Pons (tissue), 1 donor: ENCODE data around the gene RPL19.

Experiments
- DNase-seq: peaks from one replicate; pipeline ENCODE4 v3.0.0-alpha.2; 2016; ENCODE audit warnings: low spot score

RPL19 gene

GRCh38 chr17:39173080-39173479 is 27.0 kb upstream of the RPL19 start:
- DNase-seq = no peak

- no peak for DNase-seq
Measured at GRCh38 chr17:39173526-39174274, 26.4 kb upstream of the RPL19 start.

DNA sequence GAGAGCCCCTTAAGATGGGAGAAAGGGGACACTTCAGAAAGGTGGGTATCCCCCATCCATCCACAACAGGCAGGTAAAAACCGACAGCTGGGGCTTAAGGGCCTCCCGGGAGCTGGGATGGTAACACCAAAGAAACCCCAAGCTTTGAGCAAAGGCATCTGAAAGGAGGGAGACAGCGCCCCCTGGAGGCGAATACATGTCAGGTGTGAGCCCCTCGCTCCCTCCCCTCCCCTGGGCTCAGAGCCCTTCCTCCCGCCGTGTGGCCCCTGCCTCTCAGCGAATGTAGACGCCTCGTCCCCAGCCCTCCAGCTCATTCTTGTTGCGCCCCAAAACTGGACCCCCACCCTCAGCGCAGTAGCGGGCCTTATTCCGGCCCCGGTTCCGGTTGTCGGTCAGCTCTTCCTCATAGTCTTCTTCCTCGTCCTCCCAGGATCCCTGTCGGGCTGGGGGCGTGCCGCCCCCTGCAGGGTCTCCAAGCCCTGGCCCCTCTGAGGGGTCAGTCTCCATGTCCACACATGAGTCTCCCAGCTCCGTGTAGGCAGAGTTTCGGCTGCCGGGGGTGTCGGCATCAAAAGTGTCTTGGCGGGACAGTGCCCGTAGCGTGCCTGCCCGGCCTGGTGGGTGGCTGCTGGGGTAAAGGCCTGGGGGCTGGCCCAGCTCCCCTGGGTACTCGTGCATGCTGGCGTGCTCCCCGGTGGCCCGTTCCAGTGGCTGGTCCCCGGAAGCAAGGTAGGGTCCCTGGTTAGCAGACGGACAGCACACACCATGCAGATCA is 25.0 kb upstream of the RPL19 start:
- DNase-seq = peak; percentile 60

- no peak for DNase-seq
Measured at GRCh38 chr17:39175695-39176093, 24.4 kb upstream of the RPL19 start.

DNA sequence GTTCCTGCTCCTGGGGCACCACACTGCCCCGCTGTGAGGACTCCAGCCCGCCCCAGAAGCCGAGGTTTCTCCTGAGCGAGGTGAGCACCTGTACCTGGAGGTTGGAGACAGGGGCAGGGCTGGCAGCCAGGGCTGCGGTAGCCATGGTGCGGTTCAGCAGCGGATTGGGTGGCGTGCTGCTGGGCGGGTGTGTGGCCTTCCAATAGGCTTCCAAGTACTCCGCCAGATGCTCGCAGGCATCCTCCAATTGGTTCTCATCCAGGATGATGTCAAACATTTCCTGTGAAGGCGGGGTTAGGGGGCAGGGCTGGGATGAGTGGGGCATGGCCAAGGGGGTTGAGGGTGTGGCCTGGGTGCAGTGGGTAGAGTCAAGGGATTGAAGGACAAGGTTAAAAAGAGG is 22.8 kb upstream of the RPL19 start:
- DNase-seq = no peak

- DNase-seq = no peak
Measured at GRCh38 chr17:39178536-39178935, 21.5 kb upstream of the RPL19 start.

DNA sequence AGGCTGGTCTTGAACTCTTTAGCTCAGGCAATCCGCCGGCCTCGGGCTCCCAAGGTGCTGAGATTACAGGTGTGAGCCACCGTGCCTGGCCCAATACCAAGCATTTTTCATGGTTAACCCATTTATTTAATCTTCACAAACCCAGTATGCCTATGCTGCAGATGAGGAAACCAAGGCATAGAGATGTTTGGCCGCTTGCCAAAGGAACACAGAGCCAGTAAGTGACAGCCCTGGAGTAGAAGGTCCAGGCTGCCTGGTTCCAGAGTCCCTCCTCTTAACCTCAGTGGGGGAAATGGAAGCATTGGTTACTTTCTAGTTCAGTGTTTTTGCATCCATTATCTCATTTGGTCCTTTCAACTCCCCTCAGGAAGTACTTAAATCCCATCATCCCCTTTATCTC is 18.8 kb upstream of the RPL19 start:
- DNase-seq = no peak

DNA sequence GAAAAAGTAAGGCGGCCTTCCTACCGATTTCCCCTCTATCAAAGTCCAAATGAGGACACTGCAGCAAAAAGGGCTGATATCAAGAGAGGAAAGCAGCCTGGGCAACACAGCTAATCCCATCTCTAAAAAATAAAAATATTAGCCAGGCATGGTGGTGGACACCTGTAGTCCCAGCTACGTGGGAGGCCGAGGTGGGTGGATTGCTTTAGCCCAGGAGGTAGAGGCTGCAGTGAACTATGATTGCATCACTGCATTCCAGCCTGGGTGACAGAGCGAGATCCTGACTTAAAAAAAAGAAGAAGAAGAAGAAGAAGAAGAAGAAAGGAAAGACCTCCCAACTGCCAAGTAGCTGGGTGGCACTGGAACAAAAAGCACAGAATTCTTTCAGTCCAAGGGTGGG is 17.0 kb upstream of the RPL19 start:
- no peak for DNase-seq

DNA sequence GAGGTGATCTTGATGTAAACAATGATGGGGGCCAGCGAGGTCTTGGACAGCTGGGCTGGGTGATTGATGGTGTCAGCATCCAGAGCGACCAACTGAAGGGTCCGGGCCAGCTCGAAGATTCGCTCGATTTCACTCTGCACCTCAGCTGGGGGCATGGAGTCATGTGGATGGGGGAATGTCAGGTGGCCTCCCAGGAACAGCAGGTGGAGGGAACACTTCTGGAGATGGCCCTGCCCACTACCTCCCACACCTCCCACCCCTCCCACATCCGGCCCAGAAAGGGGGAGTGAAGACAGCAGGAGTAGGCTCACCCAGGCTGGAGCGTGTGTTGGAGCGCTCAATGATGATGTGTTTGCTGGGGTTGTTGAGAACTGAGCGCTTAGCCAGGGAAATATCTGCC is 16.4 kb upstream of the RPL19 start:
- no peak for DNase-seq

DNA sequence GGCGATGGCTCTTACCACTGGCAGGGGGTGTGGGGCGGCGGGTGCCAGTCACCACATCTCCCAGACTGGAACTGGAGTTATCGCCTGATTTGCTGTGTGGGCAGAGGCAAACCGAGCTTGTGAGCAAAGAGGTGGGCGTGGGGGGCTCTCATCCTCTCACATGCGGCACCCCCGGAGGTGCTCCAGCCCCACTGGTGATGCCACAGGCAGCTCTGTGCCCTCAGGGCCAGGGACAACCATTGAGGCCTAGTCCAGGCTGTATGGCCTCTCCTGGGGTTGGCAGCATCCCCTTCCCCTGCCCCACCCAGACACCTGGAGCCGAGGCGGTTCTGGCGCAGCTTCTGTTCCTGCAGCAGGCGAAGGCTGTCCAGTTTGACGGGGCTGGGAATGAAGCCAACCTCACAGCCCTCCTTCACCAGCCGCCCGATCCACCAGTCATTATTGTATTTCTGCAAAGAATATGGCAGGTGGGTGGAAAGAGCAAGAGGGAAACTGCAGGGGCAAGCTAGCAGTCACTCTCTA is 13.5 kb upstream of the RPL19 start:
- DNase-seq = no peak

GRCh38 chr17:39187152-39187830 is 12.8 kb upstream of the RPL19 start:
- DNase-seq = no peak

DNA sequence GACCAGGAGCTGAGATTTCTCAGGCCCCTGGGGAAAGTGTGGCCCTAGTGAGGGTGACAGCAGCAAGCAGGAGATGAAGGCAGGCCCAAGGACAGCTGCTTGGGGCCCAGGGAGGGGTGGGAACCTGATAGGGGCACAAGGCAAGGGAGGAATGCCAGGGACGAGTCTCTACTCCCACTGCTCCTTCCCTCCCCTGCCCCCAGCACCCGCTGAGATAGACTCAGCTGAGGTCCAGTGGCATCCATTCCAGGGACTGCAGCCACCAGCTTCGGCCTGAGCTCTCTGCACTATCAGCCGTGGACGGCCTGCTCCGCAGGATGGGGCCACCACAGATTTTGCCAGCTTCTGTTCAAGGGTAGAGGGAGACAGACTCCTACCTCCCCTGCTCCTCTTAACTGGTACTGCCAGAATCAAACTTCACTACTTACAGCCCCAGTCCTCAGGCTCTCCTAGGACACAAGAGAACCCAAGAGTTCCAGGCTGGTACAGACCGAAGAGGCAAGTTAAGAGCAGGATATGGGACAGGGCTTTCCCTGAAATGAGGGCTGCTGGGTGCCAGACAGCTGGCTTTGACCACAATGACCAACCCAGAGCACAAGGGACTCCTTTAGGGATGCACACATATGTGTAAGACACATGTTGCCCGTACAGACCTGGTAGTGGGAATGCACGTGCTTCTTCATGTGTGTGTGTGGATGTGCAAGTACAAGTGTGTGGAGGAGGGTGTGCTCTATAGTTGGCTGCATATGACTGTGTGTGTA is 8.2 kb upstream of the RPL19 start:
- no peak for DNase-seq

GRCh38 chr17:39192901-39193300 is 7.2 kb upstream of the RPL19 start:
- no peak for DNase-seq

DNA sequence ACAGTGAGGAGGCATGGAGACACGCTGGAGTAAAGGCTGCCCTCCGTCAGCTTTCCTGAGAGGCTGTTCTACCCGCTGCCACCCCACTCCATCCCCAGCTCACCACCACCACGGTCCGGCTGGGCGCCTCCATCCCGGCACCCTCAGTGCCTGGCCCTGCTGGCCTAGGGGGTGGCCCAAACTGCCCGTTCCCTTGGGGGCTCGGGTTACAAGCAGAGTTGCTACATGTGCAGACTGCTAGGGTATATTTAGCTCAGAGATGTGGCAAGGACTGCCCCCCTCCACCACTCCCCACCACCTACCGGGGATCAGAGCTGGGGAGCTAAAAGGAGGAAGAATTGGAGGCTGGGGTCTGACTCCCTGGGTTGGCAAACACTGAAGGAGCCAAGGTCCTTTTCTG is 6.7 kb upstream of the RPL19 start:
- no peak for DNase-seq

DNA sequence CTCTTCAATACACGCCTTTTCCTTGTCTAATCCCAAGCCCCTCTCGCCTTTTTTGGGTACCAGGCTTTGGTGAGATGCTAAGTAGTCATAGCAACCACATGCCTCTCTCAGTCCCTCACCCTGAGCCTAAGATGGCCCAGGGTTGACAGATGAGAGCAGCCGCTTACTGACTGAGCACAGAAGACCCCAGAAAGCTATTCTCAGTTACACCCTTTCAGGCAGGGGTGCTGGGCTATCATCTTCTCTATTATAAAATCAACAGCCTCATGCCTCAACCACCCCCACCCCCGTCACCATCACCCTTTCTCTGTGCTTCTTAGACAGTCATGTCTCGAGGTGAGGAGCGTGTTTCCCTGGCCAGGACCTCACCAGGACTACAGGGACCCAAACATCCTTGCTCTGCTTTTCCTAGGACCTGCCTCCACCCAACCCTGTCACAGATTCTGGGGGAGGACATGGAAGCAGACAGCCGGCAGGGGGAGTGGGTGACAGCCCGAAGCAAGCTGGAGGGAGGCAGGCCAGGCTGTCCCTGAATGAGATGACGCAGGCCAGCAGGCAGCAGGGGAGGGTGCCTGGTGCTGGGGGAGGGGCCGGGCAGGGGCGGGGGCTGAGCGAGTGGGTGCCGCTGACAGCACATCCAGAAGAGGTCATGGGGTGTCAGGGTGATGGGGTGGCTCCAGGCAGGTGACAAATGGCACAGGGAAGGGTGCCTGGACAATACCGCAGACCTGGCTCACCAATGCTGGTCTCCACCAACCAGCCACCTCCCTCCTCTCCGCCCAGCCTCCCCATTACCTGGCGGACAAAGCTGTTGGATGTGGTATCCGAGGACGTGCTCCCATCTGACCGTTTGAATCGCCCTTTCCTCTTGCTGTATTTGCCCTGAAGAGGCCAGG is 5.7 kb upstream of the RPL19 start:
- peak; percentile 62 for DNase-seq

GRCh38 chr17:39194985-39195524 is 5.0 kb upstream of the RPL19 start:
- DNase-seq = peak; percentile 34

- no peak for DNase-seq
Measured at GRCh38 chr17:39195568-39196160, 4.4 kb upstream of the RPL19 start.

DNA sequence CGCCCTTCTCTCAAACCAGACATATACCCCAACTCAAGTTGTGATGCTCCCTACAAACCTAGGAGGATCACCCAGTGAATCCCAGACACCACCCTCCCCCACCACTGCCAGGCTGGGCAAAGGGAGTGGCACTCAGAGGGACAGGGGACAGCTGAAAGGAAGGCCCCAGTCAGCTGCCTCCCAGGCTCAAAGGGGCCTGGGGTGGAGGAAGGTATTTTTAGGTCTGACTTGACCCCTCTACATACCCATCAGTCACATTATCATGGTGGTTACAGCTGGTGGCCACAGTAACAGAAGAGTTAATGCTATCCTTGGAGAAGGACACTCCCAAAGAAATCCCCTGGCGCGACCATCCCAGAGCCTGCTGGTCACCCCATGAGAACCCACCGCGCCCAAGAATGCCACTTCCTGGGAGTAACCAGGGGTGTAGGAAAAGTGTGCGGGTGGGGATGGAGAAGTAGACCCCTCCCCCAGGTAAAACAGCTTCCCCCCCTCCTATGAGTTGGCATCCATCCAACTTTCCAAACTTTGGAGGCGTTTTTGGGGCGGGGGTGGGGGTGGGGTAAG is 3.8 kb upstream of the RPL19 start:
- DNase-seq = no peak

DNA sequence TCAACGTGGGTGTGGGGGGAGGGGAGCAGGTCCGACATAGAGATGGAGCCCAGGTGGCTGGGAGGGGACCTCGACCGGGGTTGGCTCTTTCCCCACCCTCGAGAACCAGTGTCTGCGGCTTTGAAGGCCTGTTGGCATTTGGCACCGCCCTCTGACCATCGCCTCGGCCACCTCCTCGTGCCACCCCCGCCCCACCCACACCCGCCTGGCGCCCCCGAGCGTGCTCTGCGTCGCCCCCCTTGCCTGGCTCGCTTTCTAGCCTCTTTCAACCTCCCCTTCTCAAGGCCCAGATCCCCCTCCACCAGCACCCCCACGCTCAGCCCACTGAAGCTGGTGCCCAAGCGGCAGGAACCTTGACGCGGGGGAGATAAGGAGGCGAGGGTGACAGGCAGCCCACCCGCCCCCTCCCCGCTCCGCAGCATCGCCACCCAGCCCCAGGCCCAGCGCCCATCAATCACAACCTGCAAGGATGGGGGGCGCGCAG is 3.2 kb upstream of the RPL19 start:
- DNase-seq = no peak
